ENCODE data around the gene CAMTA1.

The CAMTA1 gene

GRCh38 chr1:6862906-6863305 lies 77.7 kb downstream of the CAMTA1 start:
- H3K27ac ChIP-seq (ENCODE audit: low read depth, low read length, severe bottlenecking), result no peak overlapping the region
- no peaks in the 10 kb centered on the region for H3K9me3 ChIP-seq (ENCODE audit: control insufficient read depth, low read length)
- WGBS, 2 experiments (ENCODE audit: insufficient coverage in 2 of 2), result 90 to 95% methylated on average over 1 to 2 of the region's 4 CpGs
- peaks cover 28% of the 10 kb centered on the region for H3K4me1 ChIP-seq (ENCODE audit: control insufficient read depth, insufficient read depth, low read length, poor library complexity, severe bottlenecking)
- no peak overlapping the region for H3K4me3 ChIP-seq (ENCODE audit: extremely low read depth, insufficient read depth, low read length, poor library complexity, severe bottlenecking)
- H3K36me3 ChIP-seq (ENCODE audit: control insufficient read depth, insufficient read depth, low read length), result peaks cover 6% of the 10 kb centered on the region

- H3K36me3 ChIP-seq (ENCODE audit: control insufficient read depth, insufficient read depth, low read length), result peaks cover 6% of the 10 kb centered on the region
- H3K4me1 ChIP-seq (ENCODE audit: control insufficient read depth, insufficient read depth, low read length, poor library complexity, severe bottlenecking), result peaks cover 40% of the 10 kb centered on the region
- 93 to 100% methylated on average over 5 of the region's 5 CpGs for WGBS, 2 experiments (ENCODE audit: insufficient coverage in 2 of 2)
- no peak overlapping the region for H3K27ac ChIP-seq (ENCODE audit: low read depth, low read length, severe bottlenecking)
- H3K9me3 ChIP-seq (ENCODE audit: control insufficient read depth, low read length), result no peaks in the 10 kb centered on the region
- H3K4me3 ChIP-seq (ENCODE audit: extremely low read depth, insufficient read depth, low read length, poor library complexity, severe bottlenecking), result no peak overlapping the region
These were observed 78.9 kb downstream of the CAMTA1 start for GRCh38 chr1:6864166-6864565.

- no peaks in the 10 kb centered on the region for H3K9me3 ChIP-seq (ENCODE audit: control insufficient read depth, low read length)
- H3K36me3 ChIP-seq (ENCODE audit: control insufficient read depth, insufficient read depth, low read length), result peaks cover 6% of the 10 kb centered on the region
- no peak overlapping the region for H3K27ac ChIP-seq (ENCODE audit: low read depth, low read length, severe bottlenecking)
- 60 to 68% methylated on average over 1 to 3 of the region's 7 CpGs for WGBS, 2 experiments (ENCODE audit: insufficient coverage in 2 of 2)
- peaks cover 48% of the 10 kb centered on the region for H3K4me1 ChIP-seq (ENCODE audit: control insufficient read depth, insufficient read depth, low read length, poor library complexity, severe bottlenecking)
- no peak overlapping the region for H3K4me3 ChIP-seq (ENCODE audit: extremely low read depth, insufficient read depth, low read length, poor library complexity, severe bottlenecking)
These were observed 81.6 kb downstream of the CAMTA1 start for GRCh38 chr1:6866825-6867224.

GRCh38 chr1:6867321-6867720 lies 82.1 kb downstream of the CAMTA1 start:
- peaks cover 48% of the 10 kb centered on the region for H3K4me1 ChIP-seq (ENCODE audit: control insufficient read depth, insufficient read depth, low read length, poor library complexity, severe bottlenecking)
- no peak overlapping the region for H3K4me3 ChIP-seq (ENCODE audit: extremely low read depth, insufficient read depth, low read length, poor library complexity, severe bottlenecking)
- H3K36me3 ChIP-seq (ENCODE audit: control insufficient read depth, insufficient read depth, low read length), result peaks cover 6% of the 10 kb centered on the region
- WGBS, 2 experiments (ENCODE audit: insufficient coverage in 2 of 2), result 46 to 71% methylated on average over 2 to 4 of the region's 5 CpGs
- H3K27ac ChIP-seq (ENCODE audit: low read depth, low read length, severe bottlenecking), result no peak overlapping the region
- no peaks in the 10 kb centered on the region for H3K9me3 ChIP-seq (ENCODE audit: control insufficient read depth, low read length)

- H3K36me3 ChIP-seq (ENCODE audit: control insufficient read depth, insufficient read depth, low read length), result peaks cover 6% of the 10 kb centered on the region
- no peak overlapping the region for H3K4me3 ChIP-seq (ENCODE audit: extremely low read depth, insufficient read depth, low read length, poor library complexity, severe bottlenecking)
- H3K27ac ChIP-seq (ENCODE audit: low read depth, low read length, severe bottlenecking), result peak overlapping the region; percentile 71
- no peaks in the 10 kb centered on the region for H3K9me3 ChIP-seq (ENCODE audit: control insufficient read depth, low read length)
- H3K4me1 ChIP-seq (ENCODE audit: control insufficient read depth, insufficient read depth, low read length, poor library complexity, severe bottlenecking), result peaks cover 48% of the 10 kb centered on the region
- WGBS, 2 experiments (ENCODE audit: insufficient coverage in 2 of 2), result 76 to 100% methylated on average over 3 to 4 of the region's 10 CpGs
These were observed 82.7 kb downstream of the CAMTA1 start for GRCh38 chr1:6867729-6868659.

- 89 to 90% methylated on average over 1 to 2 of the region's 2 CpGs for whole genome bisulfite sequencing, 2 experiments (ENCODE audit: insufficient coverage in 2 of 2)
- H3K4me1 ChIP-seq (ENCODE audit: control insufficient read depth, insufficient read depth, low read length, poor library complexity, severe bottlenecking), result peaks cover 48% of the 10 kb centered on the region
- H3K36me3 ChIP-seq (ENCODE audit: control insufficient read depth, insufficient read depth, low read length), result peaks cover 9% of the 10 kb centered on the region
- peak overlapping the region; percentile 71 for H3K27ac ChIP-seq (ENCODE audit: low read depth, low read length, severe bottlenecking)
- H3K4me3 ChIP-seq (ENCODE audit: extremely low read depth, insufficient read depth, low read length, poor library complexity, severe bottlenecking), result no peak overlapping the region
- no peaks in the 10 kb centered on the region for H3K9me3 ChIP-seq (ENCODE audit: control insufficient read depth, low read length)
These were observed 83.6 kb downstream of the CAMTA1 start for GRCh38 chr1:6868660-6869380.

- WGBS, 2 experiments (ENCODE audit: insufficient coverage in 2 of 2), result 79 to 80% methylated on average over 2 to 4 of the region's 4 CpGs
- H3K4me3 ChIP-seq (ENCODE audit: extremely low read depth, insufficient read depth, low read length, poor library complexity, severe bottlenecking), result no peak overlapping the region
- H3K36me3 ChIP-seq (ENCODE audit: control insufficient read depth, insufficient read depth, low read length), result peaks cover 11% of the 10 kb centered on the region
- H3K9me3 ChIP-seq (ENCODE audit: control insufficient read depth, low read length), result no peaks in the 10 kb centered on the region
- peaks cover 48% of the 10 kb centered on the region for H3K4me1 ChIP-seq (ENCODE audit: control insufficient read depth, insufficient read depth, low read length, poor library complexity, severe bottlenecking)
- H3K27ac ChIP-seq (ENCODE audit: low read depth, low read length, severe bottlenecking), result peak overlapping the region; percentile 71
These were observed 84.3 kb downstream of the CAMTA1 start for GRCh38 chr1:6869545-6869944.

- 75 to 80% methylated on average over 1 of the region's 6 CpGs for WGBS, 2 experiments (ENCODE audit: insufficient coverage in 2 of 2)
- H3K4me1 ChIP-seq (ENCODE audit: control insufficient read depth, insufficient read depth, low read length, poor library complexity, severe bottlenecking), result peaks cover 48% of the 10 kb centered on the region
- H3K4me3 ChIP-seq (ENCODE audit: extremely low read depth, insufficient read depth, low read length, poor library complexity, severe bottlenecking), result no peak overlapping the region
- H3K36me3 ChIP-seq (ENCODE audit: control insufficient read depth, insufficient read depth, low read length), result peaks cover 13% of the 10 kb centered on the region
- no peaks in the 10 kb centered on the region for H3K9me3 ChIP-seq (ENCODE audit: control insufficient read depth, low read length)
- H3K27ac ChIP-seq (ENCODE audit: low read depth, low read length, severe bottlenecking), result peak overlapping the region; percentile 71
These were observed 84.8 kb downstream of the CAMTA1 start for GRCh38 chr1:6870086-6870485.

GRCh38 chr1:6870571-6870970 lies 85.3 kb downstream of the CAMTA1 start:
- no peaks in the 10 kb centered on the region for H3K9me3 ChIP-seq (ENCODE audit: control insufficient read depth, low read length)
- H3K36me3 ChIP-seq (ENCODE audit: control insufficient read depth, insufficient read depth, low read length), result peaks cover 13% of the 10 kb centered on the region
- peak overlapping the region; percentile 71 for H3K27ac ChIP-seq (ENCODE audit: low read depth, low read length, severe bottlenecking)
- peaks cover 47% of the 10 kb centered on the region for H3K4me1 ChIP-seq (ENCODE audit: control insufficient read depth, insufficient read depth, low read length, poor library complexity, severe bottlenecking)
- no peak overlapping the region for H3K4me3 ChIP-seq (ENCODE audit: extremely low read depth, insufficient read depth, low read length, poor library complexity, severe bottlenecking)

- H3K9me3 ChIP-seq (ENCODE audit: control insufficient read depth, low read length), result no peaks in the 10 kb centered on the region
- WGBS, 2 experiments (ENCODE audit: insufficient coverage in 2 of 2), result 86 to 100% methylated on average over 1 of the region's 3 CpGs
- no peak overlapping the region for H3K27ac ChIP-seq (ENCODE audit: low read depth, low read length, severe bottlenecking)
- no peak overlapping the region for H3K4me3 ChIP-seq (ENCODE audit: extremely low read depth, insufficient read depth, low read length, poor library complexity, severe bottlenecking)
- H3K4me1 ChIP-seq (ENCODE audit: control insufficient read depth, insufficient read depth, low read length, poor library complexity, severe bottlenecking), result peaks cover 39% of the 10 kb centered on the region
- peaks cover 13% of the 10 kb centered on the region for H3K36me3 ChIP-seq (ENCODE audit: control insufficient read depth, insufficient read depth, low read length)
These were observed 86.2 kb downstream of the CAMTA1 start for GRCh38 chr1:6871300-6871972.
